Measurements from ENCODE around the gene MEF2C. TPM values are rescaled to one million over a fixed set of nuclear protein-coding genes. Genes with fewer than 3 reads are reported as not detected.

Gene MEF2C
- total RNA-seq, 2 experiments from 2014 or later, result 0.60 to 0.87 TPM

DNA sequence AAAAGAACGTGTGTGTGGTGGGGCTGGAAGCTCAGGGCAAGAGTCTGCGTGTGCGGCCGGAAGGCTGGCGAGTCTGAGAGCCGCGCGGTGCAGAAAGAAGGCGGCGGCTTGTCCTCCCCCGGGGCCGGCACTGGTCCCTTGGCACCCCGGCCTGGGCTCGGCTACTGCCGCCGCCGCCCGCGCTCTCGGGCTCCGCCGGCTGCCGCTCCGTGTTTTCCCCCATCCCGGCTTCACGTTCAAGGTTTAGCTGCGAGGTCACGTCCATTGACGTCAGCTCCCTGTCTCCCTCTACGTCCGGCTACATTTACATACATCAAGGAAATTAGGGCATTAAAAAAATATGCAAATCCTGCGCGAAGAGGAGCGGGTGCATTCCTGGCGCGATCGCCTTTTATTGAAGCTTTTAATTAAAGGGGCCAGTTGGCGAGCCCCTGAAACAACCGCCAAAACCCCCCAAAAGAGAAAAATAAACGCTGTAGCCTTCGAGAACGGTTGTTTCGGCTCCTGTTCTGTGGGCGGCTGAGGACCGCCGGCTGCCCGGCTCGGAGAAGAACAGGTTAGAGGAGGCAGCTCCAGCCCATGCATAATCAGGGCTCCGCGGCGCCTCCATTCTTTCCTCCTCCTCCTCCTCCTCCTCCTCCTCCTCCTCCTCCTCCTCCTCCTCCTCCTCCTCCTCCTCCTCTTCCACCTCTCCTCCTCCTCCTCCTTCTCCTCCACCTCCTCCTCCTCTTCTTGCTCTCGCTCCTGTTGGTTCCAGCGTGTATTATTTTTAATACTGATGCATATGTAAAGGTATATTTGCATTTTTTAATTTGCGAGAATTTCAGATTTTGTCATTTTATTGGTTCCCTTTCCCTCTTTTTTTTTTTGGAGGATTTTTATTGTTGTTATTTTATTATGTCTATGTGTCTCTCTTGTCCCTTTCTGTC lies 207.0 kb downstream of the MEF2C start:
- ChIA-PET POLR2A (no interaction called here), CTCF (interaction anchor here (1.0 kb wide), 1 partner anchor 15 kb away, joined by 6 read pairs; no protein-coding TSS in a partner anchor)
- no peaks in the 10 kb centered on the region for H3K36me3 Mint-ChIP-seq (ENCODE audit: low read depth)
- peak overlapping the region; percentile 65 for H3K4me3 Mint-ChIP-seq
- peaks cover 2% of the 10 kb centered on the region for H3K9me3 Mint-ChIP-seq
- Histone ChIP-seq H3K4me1 (ENCODE audit: insufficient read depth, low read length) (peaks cover 41% of the 10 kb centered on the region), H3K27me3 (ENCODE audit: control insufficient read depth in 1 of 2, insufficient read depth in 2 of 2, low read length in 2 of 2) (peaks cover 84 to 97% of the 10 kb centered on the region in 2 experiments), H3K27ac (ENCODE audit: low read depth in 1 of 2, low read length in 2 of 2) (no peak overlapping the region), H3K9me3 (ENCODE audit: control insufficient read depth in 1 of 2, insufficient read depth in 1 of 2, low read length in 2 of 2) (peaks cover 0 to 55% of the 10 kb centered on the region in 2 experiments), H3K36me3 (ENCODE audit: insufficient read depth, low read length) (no peaks in the 10 kb centered on the region), H3K4me3 (ENCODE audit: low read length) (no peak overlapping the region)
- H3K4me1 Mint-ChIP-seq (ENCODE audit: low read depth), result peaks cover 27% of the 10 kb centered on the region
- intact Hi-C loops (cut with DNase I, micrococcal nuclease), result loop anchor here in 1 of 2 experiments (5.0 kb wide), 1 partner anchor 534 kb away; no protein-coding TSS in a partner anchor
- DNase-seq, result peak in 2 of 14 experiments; percentile 39 to 47
- no peak for ATAC-seq (ENCODE audit: poor library complexity)
- TF ChIP-seq, protein P1, sequence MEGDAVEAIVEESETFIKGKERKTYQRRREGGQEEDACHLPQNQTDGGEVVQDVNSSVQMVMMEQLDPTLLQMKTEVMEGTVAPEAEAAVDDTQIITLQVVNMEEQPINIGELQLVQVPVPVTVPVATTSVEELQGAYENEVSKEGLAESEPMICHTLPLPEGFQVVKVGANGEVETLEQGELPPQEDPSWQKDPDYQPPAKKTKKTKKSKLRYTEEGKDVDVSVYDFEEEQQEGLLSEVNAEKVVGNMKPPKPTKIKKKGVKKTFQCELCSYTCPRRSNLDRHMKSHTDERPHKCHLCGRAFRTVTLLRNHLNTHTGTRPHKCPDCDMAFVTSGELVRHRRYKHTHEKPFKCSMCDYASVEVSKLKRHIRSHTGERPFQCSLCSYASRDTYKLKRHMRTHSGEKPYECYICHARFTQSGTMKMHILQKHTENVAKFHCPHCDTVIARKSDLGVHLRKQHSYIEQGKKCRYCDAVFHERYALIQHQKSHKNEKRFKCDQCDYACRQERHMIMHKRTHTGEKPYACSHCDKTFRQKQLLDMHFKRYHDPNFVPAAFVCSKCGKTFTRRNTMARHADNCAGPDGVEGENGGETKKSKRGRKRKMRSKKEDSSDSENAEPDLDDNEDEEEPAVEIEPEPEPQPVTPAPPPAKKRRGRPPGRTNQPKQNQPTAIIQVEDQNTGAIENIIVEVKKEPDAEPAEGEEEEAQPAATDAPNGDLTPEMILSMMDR (IDR thresholded peaks at IDR 0.05), result no peak
- peaks cover 90% of the 10 kb centered on the region for H3K27me3 Mint-ChIP-seq
- H3K27ac Mint-ChIP-seq, result peak overlapping the region; percentile 31

DNA sequence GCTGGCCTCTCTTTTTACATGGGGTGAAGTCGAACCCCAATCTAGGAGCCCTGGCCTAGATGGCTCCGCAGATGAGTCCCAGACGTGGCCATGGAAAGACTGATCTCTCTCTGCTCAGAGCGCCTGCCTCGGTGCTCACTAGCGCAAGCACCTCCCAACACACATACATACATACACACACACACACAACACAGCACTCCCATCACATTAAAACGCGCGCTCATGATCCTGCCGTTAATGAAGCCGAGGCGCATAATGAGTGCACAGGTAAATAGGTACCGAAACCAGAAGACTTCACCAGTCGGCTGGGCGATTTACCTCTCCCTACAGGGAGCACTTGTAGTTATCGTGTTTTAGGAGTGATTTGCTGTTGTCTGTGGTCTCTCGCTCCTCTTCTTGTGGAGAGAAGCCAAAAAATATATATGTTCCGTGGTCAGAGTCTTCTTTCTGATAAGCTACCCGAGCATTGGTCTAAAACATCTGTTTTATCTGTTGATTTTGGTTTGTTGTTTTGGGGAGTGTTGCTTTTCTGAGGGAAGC lies 207.7 kb downstream of the MEF2C start:
- CTCF ChIA-PET, result interaction anchor here (1.0 kb wide), 1 partner anchor 16 kb away, joined by 6 read pairs; no protein-coding TSS in a partner anchor
- TF ChIP-seq, protein P1 (IDR thresholded peaks at IDR 0.05), result no peak
- intact Hi-C loops (cut with DNase I, micrococcal nuclease), result loop anchor here in 1 of 2 experiments (5.0 kb wide), 1 partner anchor 533 kb away; no protein-coding TSS in a partner anchor
- Mint-ChIP-seq H3K4me3 (peak overlapping the region; percentile 65), H3K36me3 (ENCODE audit: low read depth) (no peaks in the 10 kb centered on the region), H3K4me1 (ENCODE audit: low read depth) (peaks cover 27% of the 10 kb centered on the region), H3K27ac (peak overlapping the region; percentile 31), H3K9me3 (peaks cover 2% of the 10 kb centered on the region), H3K27me3 (peaks cover 90% of the 10 kb centered on the region)
- DNase-seq, result no peak
- ATAC-seq (ENCODE audit: poor library complexity), result peak; percentile 14
- no peak overlapping the region for H3K27ac ChIP-seq (ENCODE audit: low read depth in 1 of 2, low read length in 2 of 2)
- H3K4me3 ChIP-seq (ENCODE audit: low read length), result peak overlapping the region; percentile 21
- peaks cover 79 to 97% of the 10 kb centered on the region in 2 experiments for H3K27me3 ChIP-seq (ENCODE audit: control insufficient read depth in 1 of 2, insufficient read depth in 2 of 2, low read length in 2 of 2)
- peaks cover 34% of the 10 kb centered on the region for H3K4me1 ChIP-seq (ENCODE audit: insufficient read depth, low read length)
- H3K9me3 ChIP-seq (ENCODE audit: control insufficient read depth in 1 of 2, insufficient read depth in 1 of 2, low read length in 2 of 2), result peaks cover 0 to 52% of the 10 kb centered on the region in 2 experiments
- POLR2A ChIA-PET, result interaction anchor here (1.3 kb wide), 1 partner anchor 9 kb away, joined by 3 read pairs; no protein-coding TSS in a partner anchor
- H3K36me3 ChIP-seq (ENCODE audit: insufficient read depth, low read length), result no peaks in the 10 kb centered on the region

DNA sequence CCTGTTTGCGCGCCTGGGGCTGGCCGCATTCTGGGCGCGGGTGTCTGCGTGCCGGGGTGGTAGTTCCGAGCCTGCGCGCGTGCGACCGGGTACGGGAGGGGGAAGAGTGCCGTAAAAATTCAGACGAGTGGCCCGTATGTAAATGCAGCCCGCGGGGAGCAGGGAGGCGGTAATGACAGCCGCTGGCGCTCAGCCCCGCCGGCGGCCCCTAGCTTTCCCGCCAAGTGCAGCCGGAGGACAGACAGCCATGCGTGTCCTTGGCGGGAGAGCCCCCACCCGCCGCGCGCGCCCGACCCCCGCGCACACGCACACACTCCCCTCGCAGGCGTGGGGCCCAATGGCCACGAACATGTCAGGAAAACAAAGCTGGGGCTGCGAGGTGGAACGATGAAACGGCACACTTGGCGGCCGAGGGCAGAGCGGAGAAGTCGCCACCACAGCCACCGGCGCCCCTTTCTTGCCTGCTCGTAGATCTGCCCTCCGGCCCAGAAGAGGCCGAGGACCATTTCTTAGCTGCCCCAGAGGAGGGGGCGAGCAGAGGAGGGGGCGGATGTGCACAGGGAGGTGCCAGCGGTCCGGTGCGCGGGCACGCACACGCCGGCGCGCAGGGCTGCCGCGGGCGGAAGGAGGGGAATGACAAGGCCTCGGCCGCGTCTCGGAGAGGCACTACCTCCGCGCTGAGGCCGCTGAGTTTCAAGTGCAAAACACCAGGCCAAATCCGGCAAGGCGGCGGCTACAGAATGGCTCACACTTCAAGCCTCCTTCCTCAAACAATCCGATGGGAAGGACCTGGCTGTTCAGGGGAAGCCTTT lies 208.4 kb downstream of the MEF2C start:
- peaks cover 3 to 49% of the 10 kb centered on the region in 2 experiments for H3K9me3 ChIP-seq (ENCODE audit: control insufficient read depth in 1 of 2, insufficient read depth in 1 of 2, low read length in 2 of 2)
- H3K27ac Mint-ChIP-seq, result no peak overlapping the region
- peak overlapping the region; percentile 65 for H3K4me3 Mint-ChIP-seq
- H3K4me1 Mint-ChIP-seq (ENCODE audit: low read depth), result peaks cover 27% of the 10 kb centered on the region
- DNase-seq (peak in 3 of 14 experiments; percentile 21 to 48 (median 46)), ATAC-seq (ENCODE audit: poor library complexity) (peak; percentile 29)
- H3K36me3 Mint-ChIP-seq (ENCODE audit: low read depth), result no peaks in the 10 kb centered on the region
- intact Hi-C loops (cut with DNase I, micrococcal nuclease), result loop anchor here in 1 of 2 experiments (5.0 kb wide), 1 partner anchor 532 kb away; no protein-coding TSS in a partner anchor
- H3K9me3 Mint-ChIP-seq, result peaks cover 2% of the 10 kb centered on the region
- H3K27me3 ChIP-seq (ENCODE audit: control insufficient read depth in 1 of 2, insufficient read depth in 2 of 2, low read length in 2 of 2), result peaks cover 75 to 97% of the 10 kb centered on the region in 2 experiments
- H3K4me3 ChIP-seq (ENCODE audit: low read length), result peak overlapping the region; percentile 30
- ChIA-PET CTCF (interaction anchor here (0.7 kb wide), 1 partner anchor 16 kb away, joined by 3 read pairs; no protein-coding TSS in a partner anchor), POLR2A (interaction anchor here (1.3 kb wide), 1 partner anchor 9 kb away, joined by 3 read pairs; no protein-coding TSS in a partner anchor)
- TF ChIP-seq, protein P1 (IDR thresholded peaks at IDR 0.05), result no peak
- H3K36me3 ChIP-seq (ENCODE audit: insufficient read depth, low read length), result no peaks in the 10 kb centered on the region
- H3K27ac ChIP-seq (ENCODE audit: low read depth in 1 of 2, low read length in 2 of 2), result no peak overlapping the region
- H3K27me3 Mint-ChIP-seq, result peaks cover 94% of the 10 kb centered on the region
- peaks cover 27% of the 10 kb centered on the region for H3K4me1 ChIP-seq (ENCODE audit: insufficient read depth, low read length)
